ENCODE results near the gene EXT2.

DNA sequence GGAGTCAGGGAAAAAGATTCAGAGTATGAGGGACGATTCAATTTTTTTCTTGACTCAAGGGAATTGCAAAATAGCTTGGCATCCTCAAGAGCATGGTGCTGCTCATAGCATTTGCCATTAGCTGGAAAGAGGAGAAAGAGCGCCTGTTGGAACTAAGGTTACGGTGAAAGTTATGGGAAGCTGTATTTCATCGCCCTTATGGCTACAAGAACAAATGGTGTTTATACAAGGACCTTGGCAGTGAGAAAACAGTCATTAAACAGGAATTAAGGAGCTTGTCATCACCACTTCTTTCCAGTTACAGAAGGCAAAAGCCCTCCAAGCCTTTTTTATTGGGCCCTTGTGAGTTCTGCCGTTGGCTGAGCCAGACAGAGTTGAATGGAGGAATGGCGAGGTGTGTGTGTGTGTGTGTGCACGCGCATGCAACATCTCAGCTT is 140.3 kb downstream of the EXT2 start:
- TF ChIP-seq, protein P1, sequence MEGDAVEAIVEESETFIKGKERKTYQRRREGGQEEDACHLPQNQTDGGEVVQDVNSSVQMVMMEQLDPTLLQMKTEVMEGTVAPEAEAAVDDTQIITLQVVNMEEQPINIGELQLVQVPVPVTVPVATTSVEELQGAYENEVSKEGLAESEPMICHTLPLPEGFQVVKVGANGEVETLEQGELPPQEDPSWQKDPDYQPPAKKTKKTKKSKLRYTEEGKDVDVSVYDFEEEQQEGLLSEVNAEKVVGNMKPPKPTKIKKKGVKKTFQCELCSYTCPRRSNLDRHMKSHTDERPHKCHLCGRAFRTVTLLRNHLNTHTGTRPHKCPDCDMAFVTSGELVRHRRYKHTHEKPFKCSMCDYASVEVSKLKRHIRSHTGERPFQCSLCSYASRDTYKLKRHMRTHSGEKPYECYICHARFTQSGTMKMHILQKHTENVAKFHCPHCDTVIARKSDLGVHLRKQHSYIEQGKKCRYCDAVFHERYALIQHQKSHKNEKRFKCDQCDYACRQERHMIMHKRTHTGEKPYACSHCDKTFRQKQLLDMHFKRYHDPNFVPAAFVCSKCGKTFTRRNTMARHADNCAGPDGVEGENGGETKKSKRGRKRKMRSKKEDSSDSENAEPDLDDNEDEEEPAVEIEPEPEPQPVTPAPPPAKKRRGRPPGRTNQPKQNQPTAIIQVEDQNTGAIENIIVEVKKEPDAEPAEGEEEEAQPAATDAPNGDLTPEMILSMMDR (IDR thresholded peaks at IDR 0.05), result no peak
- no peak for TF ChIP-seq POLR2A (IDR thresholded peaks at IDR 0.05)
